HG03108 (cell line): ENCODE measurements around the gene AQP3.
A peak's percentile ranks its signal among the peaks of the same experiment; 100 is the strongest.
"Not testable (repeated sequence)": the region's sequence is repeated elsewhere in the genome, so short reads cannot be mapped to it uniquely, and the experiment has no call there.

Source experiments
- ATAC-seq: cut with Tn5 transposase; IDR thresholded peaks from one replicate; pipeline ENCODE4 v1.9.1; 2021; ENCODE audit warnings: moderate library complexity; ENCODE audit not compliant: unreplicated experiment

Gene AQP3

GRCh38 chr9:33446946-33447798 lies at the start of gene AQP3:
TSS of gene AQP3 (minus strand) at chr9:33447593. CDS start at chr9:33447530, 63 bp downstream.
- ATAC-seq: no peak

DNA sequence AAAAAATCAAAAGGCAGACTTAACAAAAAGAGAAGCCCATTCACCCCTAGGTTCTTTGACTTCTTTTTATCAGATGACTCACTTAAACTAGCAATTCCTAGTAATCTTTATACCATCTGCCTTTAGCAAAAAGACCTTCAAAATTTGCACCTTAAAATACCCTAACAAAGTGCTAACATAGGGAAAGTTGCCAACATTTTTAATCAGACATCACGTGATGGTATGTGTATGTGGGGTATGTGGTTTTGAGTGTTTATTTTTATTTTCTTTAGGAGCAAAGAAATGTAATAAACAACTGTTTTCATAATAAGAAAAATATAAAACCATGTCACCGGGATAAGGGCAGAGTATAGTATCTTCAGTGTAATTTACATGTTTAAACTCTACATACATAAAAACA lies 46.4 kb upstream of the AQP3 start:
- ATAC-seq: not testable (repeated sequence)

DNA sequence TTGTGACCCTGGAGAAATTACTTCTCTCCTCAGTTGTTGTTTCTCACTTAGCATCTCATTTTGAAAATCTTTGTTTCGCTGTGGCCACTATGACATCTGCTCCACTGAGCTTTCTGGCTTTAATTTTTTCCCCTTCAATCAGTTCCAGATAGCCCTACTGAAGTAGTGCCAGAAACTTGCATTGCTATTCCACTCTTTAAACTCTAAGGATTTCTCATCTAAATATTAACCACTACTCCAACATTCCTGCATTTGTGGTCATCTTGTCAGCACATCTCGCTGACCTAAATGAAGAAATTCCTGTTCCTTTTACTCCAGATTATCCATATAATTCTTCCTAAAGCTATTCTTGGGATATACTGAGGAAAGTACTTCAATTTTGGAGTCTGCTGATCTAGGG lies 41.7 kb upstream of the AQP3 start:
- ATAC-seq: no peak

GRCh38 chr9:33485312-33485711 lies 37.9 kb upstream of the AQP3 start:
- ATAC-seq: not testable (repeated sequence)

DNA sequence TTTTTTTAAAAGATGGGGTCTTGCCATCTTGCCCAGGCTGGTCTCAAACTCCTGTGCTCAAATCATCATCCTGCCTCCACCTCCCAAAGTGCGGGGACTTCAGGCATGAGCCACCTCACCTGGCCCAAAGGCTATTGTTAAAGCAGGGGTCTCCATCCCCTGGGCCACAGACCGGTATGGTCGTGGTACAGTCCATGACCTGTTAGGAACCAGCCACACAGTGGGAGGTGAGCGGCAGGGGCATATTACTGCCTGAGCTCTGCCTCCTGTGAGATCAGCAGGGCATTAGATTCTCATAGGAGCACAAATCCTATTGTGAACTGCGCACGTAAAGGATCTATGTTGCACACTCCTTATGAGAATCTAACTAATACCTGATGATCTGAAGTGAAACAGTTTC lies 33.6 kb upstream of the AQP3 start:
- ATAC-seq: no peak

GRCh38 chr9:33480106-33480505 lies 32.7 kb upstream of the AQP3 start:
- ATAC-seq: no peak

- no peak for ATAC-seq
These were observed 29.1 kb upstream of the AQP3 start for GRCh38 chr9:33476503-33476902.

GRCh38 chr9:33475357-33475756 lies 28.0 kb upstream of the AQP3 start:
- no peak for ATAC-seq

DNA sequence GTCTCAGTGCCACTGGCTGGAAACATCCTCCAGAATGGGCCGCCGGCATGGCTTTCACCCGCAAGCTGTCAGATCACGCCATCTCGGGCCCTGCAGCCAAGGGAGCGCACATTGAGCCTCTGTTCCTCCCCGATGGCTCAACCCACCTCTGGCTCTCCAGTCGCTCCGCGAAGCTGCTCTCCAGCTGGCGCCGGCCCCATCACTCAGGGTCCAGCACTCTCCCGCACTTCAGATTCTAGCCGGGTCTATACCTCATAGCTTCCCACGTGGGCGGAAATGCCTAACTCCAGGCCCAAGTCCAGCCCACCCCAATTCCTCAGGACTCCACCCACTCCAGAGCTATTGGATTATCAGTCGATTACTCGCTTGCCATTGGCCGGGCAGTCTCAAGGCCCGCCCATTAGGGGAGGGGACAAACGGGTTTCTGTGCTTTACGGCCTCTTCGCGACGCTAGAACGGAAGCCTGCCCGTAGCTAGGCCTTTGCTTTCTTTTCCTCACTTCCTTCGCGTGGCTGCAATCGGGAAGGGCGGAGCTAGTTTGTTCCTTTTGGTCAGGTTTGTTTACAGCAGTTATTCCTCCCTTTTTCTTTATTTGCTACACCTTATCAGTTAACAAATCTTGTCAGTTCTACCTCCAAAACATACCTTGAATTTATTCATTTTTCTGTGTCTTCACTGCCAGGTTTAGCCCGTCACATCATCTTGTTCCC lies 26.4 kb upstream of the AQP3 start, which contains the start of gene NOL6:
NOL6 (minus strand) TSS at position 282 of the 710 bp plus-strand sequence; CDS start at position 200, 82 bp downstream.
- peak; percentile 98 for ATAC-seq

GRCh38 chr9:33472881-33473615 lies 25.7 kb upstream of the AQP3 start:
- ATAC-seq: no peak

GRCh38 chr9:33472171-33472880 lies 24.9 kb upstream of the AQP3 start:
- no peak for ATAC-seq

- no peak for ATAC-seq
These were observed 24.0 kb upstream of the AQP3 start for GRCh38 chr9:33471361-33471760.

- ATAC-seq: no peak
These were observed 22.5 kb upstream of the AQP3 start for GRCh38 chr9:33469891-33470290.

DNA sequence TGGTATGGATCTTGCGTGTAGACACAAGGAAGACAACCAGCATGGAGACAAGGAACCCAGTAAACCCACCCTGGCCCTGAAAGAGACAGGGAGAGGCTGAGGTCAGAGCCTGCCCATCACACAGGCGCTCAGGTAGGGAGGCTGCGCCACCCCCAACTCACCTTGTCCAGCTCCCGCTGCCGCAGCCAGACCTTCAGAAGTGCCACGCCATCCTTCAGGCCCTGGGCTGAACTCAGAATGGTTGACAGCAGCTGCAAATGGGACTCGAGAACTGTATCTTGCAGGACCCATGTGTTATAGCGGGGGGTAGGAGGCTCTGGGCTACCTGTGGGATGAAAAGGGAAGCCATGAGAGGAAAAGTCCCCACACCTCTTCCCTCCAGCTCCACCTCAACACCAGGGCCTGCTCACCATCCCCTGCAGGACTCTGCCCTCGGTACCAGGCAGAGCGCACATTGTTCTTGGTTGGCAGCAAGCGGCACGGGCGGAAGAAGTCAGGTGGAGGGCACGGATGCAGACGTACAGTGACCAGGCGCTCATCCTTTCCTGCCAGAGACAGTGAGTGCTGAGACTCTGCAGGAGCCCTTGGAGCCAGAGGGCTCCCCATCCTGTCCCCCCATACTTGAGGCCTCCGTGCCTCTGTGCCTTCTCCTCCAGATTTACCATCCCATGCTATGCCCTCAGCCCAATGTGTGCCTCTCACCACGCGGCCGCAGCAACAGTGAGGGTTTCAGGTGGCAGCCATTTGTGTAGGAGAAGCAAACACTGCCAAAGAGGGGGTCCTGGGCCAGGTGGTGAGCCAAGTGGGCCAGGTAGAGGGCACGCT lies 21.6 kb upstream of the AQP3 start:
- ATAC-seq: no peak

DNA sequence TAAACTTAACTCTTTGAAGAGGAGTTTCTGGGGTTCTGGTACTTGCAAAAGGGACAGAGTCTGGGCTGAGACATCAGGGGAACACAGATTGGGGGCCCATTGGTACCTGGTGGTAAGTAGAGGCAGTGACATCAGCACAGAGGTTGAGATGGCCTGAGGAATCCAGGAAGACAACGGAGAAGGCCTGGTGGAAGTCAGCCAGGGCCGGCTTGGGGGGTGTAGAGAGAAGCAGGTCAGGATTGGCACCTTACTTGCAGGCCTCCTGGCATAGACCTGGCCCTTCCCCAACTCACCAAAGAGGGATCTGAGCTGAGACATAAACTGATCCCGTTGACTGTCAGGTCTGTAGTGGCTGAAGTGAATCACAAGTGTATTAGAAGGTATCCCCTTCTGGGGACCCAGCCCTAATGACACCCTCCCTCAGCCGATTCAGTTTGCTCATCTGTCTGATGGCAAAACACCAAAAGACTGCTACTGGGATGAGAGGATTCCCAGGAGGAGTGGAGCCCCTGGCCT lies 20.9 kb upstream of the AQP3 start:
- no peak for ATAC-seq

- no peak for ATAC-seq
These were observed 20.1 kb upstream of the AQP3 start for GRCh38 chr9:33467526-33467925.

- ATAC-seq: no peak
These were observed 19.4 kb upstream of the AQP3 start for GRCh38 chr9:33466565-33467495.
